ENCODE measurements around the gene HOMEZ.
"Not testable (repeated sequence)": the region's sequence is repeated elsewhere in the genome, so short reads cannot be mapped to it uniquely, and the experiment has no call there.

The HOMEZ gene

GRCh38 chr14:23260849-23261248 is 25.1 kb downstream of the HOMEZ start:
- H3K27ac ChIP-seq (ENCODE audit: low read length); H3K9ac ChIP-seq (ENCODE audit: low read length in 2 of 2); H3K9me3 ChIP-seq (ENCODE audit: control insufficient read depth in 2 of 2, low read length in 2 of 2): not testable (repeated sequence)

GRCh38 chr14:23259426-23259825 is 26.5 kb downstream of the HOMEZ start:
- Histone ChIP-seq H3K27ac (ENCODE audit: low read length) (no peak overlapping the region), H3K36me3 (ENCODE audit: control insufficient read depth in 2 of 2, insufficient read depth in 2 of 2, low read length in 2 of 2) (no peaks in the 10 kb centered on the region), H3K9me3 (ENCODE audit: control insufficient read depth in 2 of 2, low read length in 2 of 2) (no peaks in the 10 kb centered on the region), H3K4me3 (ENCODE audit: low read length in 2 of 2) (no peak overlapping the region), H3K9ac (ENCODE audit: low read length in 2 of 2) (no peak overlapping the region), H3K27me3 (ENCODE audit: control insufficient read depth in 1 of 2, insufficient read depth in 2 of 2, low read length in 2 of 2) (no peaks in the 10 kb centered on the region), H3K4me1 (ENCODE audit: control insufficient read depth, insufficient read depth, low read length) (no peaks in the 10 kb centered on the region)

More at GRCh38 chr14:23260849-23261248, 25.1 kb downstream of the HOMEZ start:
- H3K4me3 ChIP-seq (ENCODE audit: low read length in 2 of 2); H3K27me3 ChIP-seq (ENCODE audit: control insufficient read depth in 1 of 2, insufficient read depth in 2 of 2, low read length in 2 of 2); H3K36me3 ChIP-seq (ENCODE audit: control insufficient read depth in 2 of 2, insufficient read depth in 2 of 2, low read length in 2 of 2); H3K4me1 ChIP-seq (ENCODE audit: control insufficient read depth, insufficient read depth, low read length): not testable (repeated sequence)

- H3K4me1 ChIP-seq (ENCODE audit: control insufficient read depth, insufficient read depth, low read length): no peaks in the 10 kb centered on the region
- no peak overlapping the region for H3K27ac ChIP-seq (ENCODE audit: low read length)
- no peaks in the 10 kb centered on the region for H3K27me3 ChIP-seq (ENCODE audit: control insufficient read depth in 1 of 2, insufficient read depth in 2 of 2, low read length in 2 of 2)
- H3K36me3 ChIP-seq (ENCODE audit: control insufficient read depth in 2 of 2, insufficient read depth in 2 of 2, low read length in 2 of 2): no peaks in the 10 kb centered on the region
- no peaks in the 10 kb centered on the region for H3K9me3 ChIP-seq (ENCODE audit: control insufficient read depth in 2 of 2, low read length in 2 of 2)
- no peak overlapping the region for H3K9ac ChIP-seq (ENCODE audit: low read length in 2 of 2)
- H3K4me3 ChIP-seq (ENCODE audit: low read length in 2 of 2): no peak overlapping the region
Observed at GRCh38 chr14:23258256-23258655, 27.7 kb downstream of the HOMEZ start.

- H3K9me3 ChIP-seq (ENCODE audit: control insufficient read depth in 2 of 2, low read length in 2 of 2): no peaks in the 10 kb centered on the region
- no peak overlapping the region for H3K27ac ChIP-seq (ENCODE audit: low read length)
- no peak overlapping the region for H3K9ac ChIP-seq (ENCODE audit: low read length in 2 of 2)
- no peaks in the 10 kb centered on the region for H3K4me1 ChIP-seq (ENCODE audit: control insufficient read depth, insufficient read depth, low read length)
- H3K4me3 ChIP-seq (ENCODE audit: low read length in 2 of 2): no peak overlapping the region
- H3K27me3 ChIP-seq (ENCODE audit: control insufficient read depth in 1 of 2, insufficient read depth in 2 of 2, low read length in 2 of 2): peaks cover 0 to 4% of the 10 kb centered on the region in 2 donors
- H3K36me3 ChIP-seq (ENCODE audit: control insufficient read depth in 2 of 2, insufficient read depth in 2 of 2, low read length in 2 of 2): no peaks in the 10 kb centered on the region
Observed at GRCh38 chr14:23252420-23253333, 33.3 kb downstream of the HOMEZ start.

GRCh38 chr14:23252006-23252405 is 33.9 kb downstream of the HOMEZ start:
- no peak overlapping the region for H3K27ac ChIP-seq (ENCODE audit: low read length)
- H3K9ac ChIP-seq (ENCODE audit: low read length in 2 of 2): no peak overlapping the region
- no peak overlapping the region for H3K4me3 ChIP-seq (ENCODE audit: low read length in 2 of 2)
- peaks cover 0 to 4% of the 10 kb centered on the region in 2 donors for H3K27me3 ChIP-seq (ENCODE audit: control insufficient read depth in 1 of 2, insufficient read depth in 2 of 2, low read length in 2 of 2)
- H3K4me1 ChIP-seq (ENCODE audit: control insufficient read depth, insufficient read depth, low read length): no peaks in the 10 kb centered on the region
- H3K9me3 ChIP-seq (ENCODE audit: control insufficient read depth in 2 of 2, low read length in 2 of 2): no peaks in the 10 kb centered on the region
- no peaks in the 10 kb centered on the region for H3K36me3 ChIP-seq (ENCODE audit: control insufficient read depth in 2 of 2, insufficient read depth in 2 of 2, low read length in 2 of 2)

- Histone ChIP-seq H3K27ac (ENCODE audit: low read length) (no peak overlapping the region), H3K9me3 (ENCODE audit: control insufficient read depth in 2 of 2, low read length in 2 of 2) (no peaks in the 10 kb centered on the region), H3K27me3 (ENCODE audit: control insufficient read depth in 1 of 2, insufficient read depth in 2 of 2, low read length in 2 of 2) (peaks cover 0 to 4% of the 10 kb centered on the region in 2 donors), H3K9ac (ENCODE audit: low read length in 2 of 2) (no peak overlapping the region), H3K4me3 (ENCODE audit: low read length in 2 of 2) (no peak overlapping the region), H3K36me3 (ENCODE audit: control insufficient read depth in 2 of 2, insufficient read depth in 2 of 2, low read length in 2 of 2) (no peaks in the 10 kb centered on the region), H3K4me1 (ENCODE audit: control insufficient read depth, insufficient read depth, low read length) (no peaks in the 10 kb centered on the region)
Observed at GRCh38 chr14:23249824-23250223, 36.1 kb downstream of the HOMEZ start.

- H3K9ac ChIP-seq (ENCODE audit: low read length in 2 of 2): no peak overlapping the region
- no peak overlapping the region for H3K27ac ChIP-seq (ENCODE audit: low read length)
- H3K4me1 ChIP-seq (ENCODE audit: control insufficient read depth, insufficient read depth, low read length): no peaks in the 10 kb centered on the region
- peaks cover 0 to 4% of the 10 kb centered on the region in 2 donors for H3K27me3 ChIP-seq (ENCODE audit: control insufficient read depth in 1 of 2, insufficient read depth in 2 of 2, low read length in 2 of 2)
- H3K9me3 ChIP-seq (ENCODE audit: control insufficient read depth in 2 of 2, low read length in 2 of 2): no peaks in the 10 kb centered on the region
- H3K36me3 ChIP-seq (ENCODE audit: control insufficient read depth in 2 of 2, insufficient read depth in 2 of 2, low read length in 2 of 2): no peaks in the 10 kb centered on the region
- H3K4me3 ChIP-seq (ENCODE audit: low read length in 2 of 2): no peak overlapping the region
Observed at GRCh38 chr14:23248601-23249000, 37.3 kb downstream of the HOMEZ start.

GRCh38 chr14:23245282-23245681 is 40.6 kb downstream of the HOMEZ start:
- H3K36me3 ChIP-seq (ENCODE audit: control insufficient read depth in 2 of 2, insufficient read depth in 2 of 2, low read length in 2 of 2): no peaks in the 10 kb centered on the region
- H3K27me3 ChIP-seq (ENCODE audit: control insufficient read depth in 1 of 2, insufficient read depth in 2 of 2, low read length in 2 of 2): no peaks in the 10 kb centered on the region
- no peak overlapping the region for H3K9ac ChIP-seq (ENCODE audit: low read length in 2 of 2)
- H3K4me1 ChIP-seq (ENCODE audit: control insufficient read depth, insufficient read depth, low read length): no peaks in the 10 kb centered on the region
- H3K4me3 ChIP-seq (ENCODE audit: low read length in 2 of 2): no peak overlapping the region
- no peaks in the 10 kb centered on the region for H3K9me3 ChIP-seq (ENCODE audit: control insufficient read depth in 2 of 2, low read length in 2 of 2)
- H3K27ac ChIP-seq (ENCODE audit: low read length): no peak overlapping the region

- no peak overlapping the region for H3K4me3 ChIP-seq (ENCODE audit: low read length in 2 of 2)
- peaks cover 3% of the 10 kb centered on the region for H3K4me1 ChIP-seq (ENCODE audit: control insufficient read depth, insufficient read depth, low read length)
- H3K27ac ChIP-seq (ENCODE audit: low read length): no peak overlapping the region
- H3K9ac ChIP-seq (ENCODE audit: low read length in 2 of 2): no peak overlapping the region
- no peaks in the 10 kb centered on the region for H3K36me3 ChIP-seq (ENCODE audit: control insufficient read depth in 2 of 2, insufficient read depth in 2 of 2, low read length in 2 of 2)
- H3K27me3 ChIP-seq (ENCODE audit: control insufficient read depth in 1 of 2, insufficient read depth in 2 of 2, low read length in 2 of 2): no peaks in the 10 kb centered on the region
- no peaks in the 10 kb centered on the region for H3K9me3 ChIP-seq (ENCODE audit: control insufficient read depth in 2 of 2, low read length in 2 of 2)
Observed at GRCh38 chr14:23243066-23243465, 42.9 kb downstream of the HOMEZ start.

GRCh38 chr14:23242076-23242475 is 43.9 kb downstream of the HOMEZ start:
- Histone ChIP-seq H3K27ac (ENCODE audit: low read length) (no peak overlapping the region), H3K4me1 (ENCODE audit: control insufficient read depth, insufficient read depth, low read length) (peaks cover 9% of the 10 kb centered on the region)

GRCh38 chr14:23241061-23241715 is 44.7 kb downstream of the HOMEZ start:
- not testable (repeated sequence) for H3K36me3 ChIP-seq (ENCODE audit: control insufficient read depth in 2 of 2, insufficient read depth in 2 of 2, low read length in 2 of 2); H3K9me3 ChIP-seq (ENCODE audit: control insufficient read depth in 2 of 2, low read length in 2 of 2); H3K9ac ChIP-seq (ENCODE audit: low read length in 2 of 2); H3K4me3 ChIP-seq (ENCODE audit: low read length in 2 of 2); H3K27ac ChIP-seq (ENCODE audit: low read length); H3K27me3 ChIP-seq (ENCODE audit: control insufficient read depth in 1 of 2, insufficient read depth in 2 of 2, low read length in 2 of 2); H3K4me1 ChIP-seq (ENCODE audit: control insufficient read depth, insufficient read depth, low read length)

More at GRCh38 chr14:23242076-23242475, 43.9 kb downstream of the HOMEZ start:
- no peaks in the 10 kb centered on the region for H3K27me3 ChIP-seq (ENCODE audit: control insufficient read depth in 1 of 2, insufficient read depth in 2 of 2, low read length in 2 of 2)
- no peak overlapping the region for H3K4me3 ChIP-seq (ENCODE audit: low read length in 2 of 2)
- H3K36me3 ChIP-seq (ENCODE audit: control insufficient read depth in 2 of 2, insufficient read depth in 2 of 2, low read length in 2 of 2): no peaks in the 10 kb centered on the region
- no peaks in the 10 kb centered on the region for H3K9me3 ChIP-seq (ENCODE audit: control insufficient read depth in 2 of 2, low read length in 2 of 2)
- no peak overlapping the region for H3K9ac ChIP-seq (ENCODE audit: low read length in 2 of 2)
